Pancreas (tissue), 10 donors: ENCODE data around the gene KMT2D. TPM values are rescaled to one million over a fixed set of nuclear protein-coding genes. Genes with fewer than 3 reads are reported as not detected.

Source experiments
- ATAC-seq, 4 donors: fragments of 200-7000 bp; cut with Tn5 transposase; one replicate each; pipeline versions ENCODE4 v1.8.0 to v1.9.1; 2020; ENCODE audit warnings: mild to moderate bottlenecking in 4 of 4, moderate library complexity in 4 of 4
- DNase-seq, 6 donors: peaks; one replicate each; pipeline ENCODE4 v3.0.0-alpha.2; 2020
- FAIRE-seq: peaks from 2 replicates; lab custom pipeline; 2012; peaks lifted over from hg19 to GRCh38; lab: Jason Lieb, UNC
- H3K27ac ChIP-seq, 4 donors: fragments of 200-600 bp; sonication (generic); 1 replicate in 3 of 4; 2 replicates in 1 of 4; pipeline versions ENCODE4 v1.5.0 to v1.8.0; 2020
- H3K27me3 ChIP-seq, 4 donors: fragments of 200-600 bp; one replicate each; pipeline ENCODE4 v1.8.0; 2021
- H3K36me3 ChIP-seq, 3 donors: fragments of 200-600 bp; sonication (generic) in 1 of 3; one replicate each; pipeline versions ENCODE4 v1.5.0 to v1.8.0; 2020 to 2021
- H3K4me1 ChIP-seq, 3 donors: fragments of 200-600 bp; one replicate each; pipeline ENCODE4 v1.8.0; 2021
- H3K4me3 ChIP-seq, 4 donors: fragments of 200-600 bp; sonication (generic) in 2 of 4; one replicate each; pipeline versions ENCODE4 v1.5.0 to v1.8.0; 2020 to 2021
- H3K9me3 ChIP-seq, 4 donors: fragments of 200-600 bp; one replicate each; pipeline ENCODE4 v1.8.0; 2021
- CTCF ChIP-seq, 4 donors: fragments of 200-600 bp; sonication (generic) in 3 of 4; IDR thresholded peaks; one replicate each; pipeline versions ENCODE4 v1.5.0 to v1.8.0; 2021; ENCODE audit warnings: antibody characterized with exemption in 4 of 4
- WGBS, 2 donors: extraction: QIAGEN DNeasy Blood & Tissue Kit; methylation state at CpG; one replicate each; pipeline ENCODE4 v1.1.7; 2013; 5-methylcytosine and 5-hydroxymethylcytosine counted together
- intact Hi-C, 3 donors: fragments of 100-400 bp; cut with DNase I; formaldehyde crosslinking; loops; one replicate each; pipeline versions ENCODE4 v1.11.1 to v1.14.2; 2022
- polyA plus RNA-seq, 2 donors: library from polyadenylated mRNA; stranded (reverse); fragments of 200-250 nt; gene quantifications; one replicate each; pipeline ENCODE4 v1.2.3, GENCODE V29; 2013
- total RNA-seq, 6 donors: library from RNA; stranded (reverse); fragmentation: NEBNext Ultra II Directional in 4 of 6; extraction: Animal tissue kit (Norgen Biotek cat#: 25700) in 4 of 6; gene quantifications; one replicate each; pipeline versions ENCODE4 v1.2.1 to v1.2.4, GENCODE V29; 2021 to 2023
- donor health status: healthy with polysubstance abuse.
- donor health status: DM: no; HTN: no; CAD: no; lungs with moderate emphysema.
- donor health status: DM: no; HTN: no; CAD: no.
- donor health status: control.
- donor health status: control.
- donor health status: Bipolar disorder and iron deficiency.
- donor health status: DM: yes; HTN: yes; CAD: no.
- donor health status: DM: no; HTN: no; CAD: no.
- donor health status: DM: no; HTN: no; CAD: no.
- donor health status: DM: yes; HTN: yes; CAD: no.

KMT2D gene
- total and polyA plus RNA-seq, 8 donors, result 20.0 to 79.3 (median 39.5) TPM

GRCh38 chr12:49018261-49019119, 42.1 kb downstream of the KMT2D start, which contains the start of gene PRKAG1:
Gene PRKAG1, minus strand, starts transcription at chr12:49018776. Its CDS starts 36 bp downstream, at chr12:49018740.
- ATAC-seq, result peak; percentile 95 to 97 (median 96)
- no peaks in the 10 kb centered on the region for H3K27me3 ChIP-seq
- H3K4me1 ChIP-seq, result peaks cover 0 to 13% (median 4%) of the 10 kb centered on the region in 3 donors
- DNase-seq, result peak; percentile 92 to 97 (median 94)
- TF ChIP-seq CTCF (IDR thresholded peaks at IDR 0.05), result no peak
- H3K27ac ChIP-seq, result peak within 1 kb of the TSS; percentile 78 to 95 (median 88)
- H3K36me3 ChIP-seq, result peaks cover 0 to 21% (median 0%) of the 10 kb centered on the region in 3 donors
- 0% methylated on average over 53 to 59 of the region's 59 CpGs for WGBS, 2 donors
- no peaks in the 10 kb centered on the region for H3K9me3 ChIP-seq
- peak; percentile 41 for FAIRE-seq
- H3K4me3 ChIP-seq, result peak within 1 kb of the TSS; percentile 39 to 81 (median 62)
- intact Hi-C loops, result no loop called here

- H3K27me3 ChIP-seq, result no peaks in the 10 kb centered on the region
- DNase-seq (no peak), ATAC-seq (peak; percentile 0 to 5 (median 2)), FAIRE-seq (no peak)
- intact Hi-C loops, result no loop called here
- H3K36me3 ChIP-seq, result peaks cover 0 to 17% (median 0%) of the 10 kb centered on the region in 3 donors
- peaks cover 0 to 13% (median 4%) of the 10 kb centered on the region in 3 donors for H3K4me1 ChIP-seq
- no peaks in the 10 kb centered on the region for H3K9me3 ChIP-seq
- TF ChIP-seq CTCF (IDR thresholded peaks at IDR 0.05), result no peak
- H3K27ac ChIP-seq, result peak overlapping the region; percentile 78 to 95 (median 88)
- 0 to 1% methylated on average over 8 of the region's 8 CpGs for WGBS, 2 donors
- H3K4me3 ChIP-seq, result peak overlapping the region; percentile 39 to 81 (median 62)
Observed at GRCh38 chr12:49017891-49018260, 42.7 kb downstream of the KMT2D start.

GRCh38 chr12:49015196-49015595, 45.4 kb downstream of the KMT2D start:
- Histone ChIP-seq H3K27me3 (no peaks in the 10 kb centered on the region), H3K36me3 (peaks cover 0 to 20% (median 0%) of the 10 kb centered on the region in 3 donors), H3K4me3 (no peak overlapping the region), H3K9me3 (no peaks in the 10 kb centered on the region), H3K4me1 (peaks cover 0 to 13% (median 4%) of the 10 kb centered on the region in 3 donors), H3K27ac (no peak overlapping the region)
- ATAC-seq (no peak), DNase-seq (no peak), FAIRE-seq (no peak)
- intact Hi-C loops, result no loop called here
- no peak for TF ChIP-seq CTCF (IDR thresholded peaks at IDR 0.05)
- 90% methylated on average over 1 of the region's 1 CpG for WGBS, 2 donors

GRCh38 chr12:49014547-49014946, 46.0 kb downstream of the KMT2D start:
- DNase-seq (no peak), ATAC-seq (no peak), FAIRE-seq (no peak)
- no peak overlapping the region for H3K27ac ChIP-seq
- H3K9me3 ChIP-seq, result no peaks in the 10 kb centered on the region
- peaks cover 0 to 13% (median 4%) of the 10 kb centered on the region in 3 donors for H3K4me1 ChIP-seq
- no peak for TF ChIP-seq CTCF (IDR thresholded peaks at IDR 0.05)
- H3K27me3 ChIP-seq, result no peaks in the 10 kb centered on the region
- 34 to 40% methylated on average over 1 of the region's 1 CpG for WGBS, 2 donors
- no peak overlapping the region for H3K4me3 ChIP-seq
- intact Hi-C loops, result no loop called here
- peaks cover 0 to 20% (median 0%) of the 10 kb centered on the region in 3 donors for H3K36me3 ChIP-seq
